ENCODE measurements around the gene PUDP. TPM values are rescaled to one million over a fixed set of nuclear protein-coding genes. Genes with fewer than 3 reads are reported as not detected.

PUDP gene
- total and polyA plus RNA-seq, 12 donors: 4.3 to 29.3 (median 14.5) TPM

DNA sequence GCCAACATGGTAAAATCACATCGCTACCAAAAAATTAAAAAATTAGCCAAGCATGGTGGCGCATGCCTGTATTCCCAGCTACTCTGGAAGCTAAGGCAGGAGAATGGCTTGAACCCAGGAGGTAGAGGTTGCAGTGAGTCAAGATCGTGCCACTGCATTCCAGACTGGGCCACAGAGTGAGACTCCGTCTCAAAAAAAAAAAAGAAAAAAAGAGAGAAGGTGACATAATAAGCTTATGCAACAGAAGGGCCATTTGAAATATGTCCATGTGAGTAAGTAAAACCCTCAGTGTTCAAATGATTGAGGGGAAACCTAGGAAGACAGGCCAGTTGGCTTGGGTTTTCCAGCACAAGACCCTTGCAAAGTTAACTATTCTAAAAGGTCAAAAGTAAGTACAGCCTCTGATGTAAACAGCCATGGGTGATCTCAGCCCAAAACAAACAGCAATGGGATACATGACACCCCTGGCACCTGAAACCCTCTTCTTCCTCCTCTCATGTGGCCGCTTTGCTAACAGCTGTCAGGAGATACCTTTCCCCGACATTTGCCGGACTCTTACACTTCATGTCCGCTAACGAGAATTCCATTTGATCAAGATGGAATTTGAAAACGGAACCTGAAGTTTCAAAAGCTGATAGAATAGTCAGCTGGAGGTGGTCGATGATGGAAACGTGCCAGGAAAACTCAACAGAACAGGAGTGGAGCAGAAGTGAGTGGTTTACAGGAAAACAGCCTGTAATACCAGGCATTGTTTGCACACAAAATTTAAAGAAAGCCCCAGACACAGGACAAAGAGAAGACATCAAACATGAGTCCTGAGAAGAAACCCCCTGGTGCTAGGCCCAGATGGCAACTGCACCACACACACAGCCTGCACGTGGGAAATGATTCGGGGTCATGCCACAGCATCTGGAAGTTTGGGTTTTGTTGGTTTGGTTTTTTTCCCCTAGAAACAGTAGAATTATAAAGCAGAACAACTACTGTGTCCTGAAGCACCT, 93.4 kb downstream of the PUDP start:
- Histone ChIP-seq H3K27me3 (no peaks in the 10 kb centered on the region), H3K9me3 (replicated peaks in 1 of 3) (no peaks in the 10 kb centered on the region), H3K4me1 (replicated peaks in 1 of 2) (no peaks in the 10 kb centered on the region), H3K36me3 (replicated peaks in 1 of 2) (peaks cover 0 to 6% of the 10 kb centered on the region in 2 donors), H3K4me3 (no peak overlapping the region), H3K27ac (no peak overlapping the region)
- no peak for DNase-seq
- whole genome bisulfite sequencing, 4 donors: 94 to 96% (median 95%) methylated on average over 14 of the region's 14 CpGs
- TF ChIP-seq, protein P1, sequence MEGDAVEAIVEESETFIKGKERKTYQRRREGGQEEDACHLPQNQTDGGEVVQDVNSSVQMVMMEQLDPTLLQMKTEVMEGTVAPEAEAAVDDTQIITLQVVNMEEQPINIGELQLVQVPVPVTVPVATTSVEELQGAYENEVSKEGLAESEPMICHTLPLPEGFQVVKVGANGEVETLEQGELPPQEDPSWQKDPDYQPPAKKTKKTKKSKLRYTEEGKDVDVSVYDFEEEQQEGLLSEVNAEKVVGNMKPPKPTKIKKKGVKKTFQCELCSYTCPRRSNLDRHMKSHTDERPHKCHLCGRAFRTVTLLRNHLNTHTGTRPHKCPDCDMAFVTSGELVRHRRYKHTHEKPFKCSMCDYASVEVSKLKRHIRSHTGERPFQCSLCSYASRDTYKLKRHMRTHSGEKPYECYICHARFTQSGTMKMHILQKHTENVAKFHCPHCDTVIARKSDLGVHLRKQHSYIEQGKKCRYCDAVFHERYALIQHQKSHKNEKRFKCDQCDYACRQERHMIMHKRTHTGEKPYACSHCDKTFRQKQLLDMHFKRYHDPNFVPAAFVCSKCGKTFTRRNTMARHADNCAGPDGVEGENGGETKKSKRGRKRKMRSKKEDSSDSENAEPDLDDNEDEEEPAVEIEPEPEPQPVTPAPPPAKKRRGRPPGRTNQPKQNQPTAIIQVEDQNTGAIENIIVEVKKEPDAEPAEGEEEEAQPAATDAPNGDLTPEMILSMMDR (IDR thresholded peaks at IDR 0.05): no peak
- TF ChIP-seq POLR2A (IDR thresholded peaks at IDR 0.05): no peak
- intact Hi-C loops (cut with DNase I): no loop called here

DNA sequence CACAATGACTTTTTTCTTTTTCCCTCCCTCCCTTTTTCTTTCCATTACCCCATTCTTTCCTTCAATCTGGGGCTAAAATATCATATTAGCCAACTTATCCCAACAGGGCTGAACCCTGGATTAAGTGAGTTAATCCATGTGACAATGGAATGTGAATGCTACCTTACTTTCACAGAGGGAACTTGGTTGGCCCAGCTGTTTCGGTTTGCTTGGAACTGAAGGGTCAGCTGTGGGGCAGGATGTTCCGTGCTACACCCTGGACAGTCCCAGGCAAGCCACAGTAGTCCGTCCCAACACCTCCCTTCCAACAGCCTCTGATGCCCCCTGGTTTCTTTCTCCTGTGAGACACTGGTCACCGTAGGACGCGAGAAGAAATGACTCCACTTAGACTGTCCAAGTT, 95.4 kb downstream of the PUDP start:
- Histone ChIP-seq H3K9me3 (replicated peaks in 1 of 3) (no peaks in the 10 kb centered on the region), H3K4me3 (no peak overlapping the region), H3K4me1 (replicated peaks in 1 of 2) (no peaks in the 10 kb centered on the region), H3K36me3 (replicated peaks in 1 of 2) (peaks cover 0 to 11% of the 10 kb centered on the region in 2 donors), H3K27me3 (no peaks in the 10 kb centered on the region), H3K27ac (no peak overlapping the region)
- TF ChIP-seq, protein P1 (IDR thresholded peaks at IDR 0.05): no peak
- no peak for TF ChIP-seq POLR2A (IDR thresholded peaks at IDR 0.05)
- 96 to 98% (median 97%) methylated on average over 6 of the region's 6 CpGs for WGBS, 4 donors
- intact Hi-C loops (cut with DNase I): no loop called here
- DNase-seq: no peak

DNA sequence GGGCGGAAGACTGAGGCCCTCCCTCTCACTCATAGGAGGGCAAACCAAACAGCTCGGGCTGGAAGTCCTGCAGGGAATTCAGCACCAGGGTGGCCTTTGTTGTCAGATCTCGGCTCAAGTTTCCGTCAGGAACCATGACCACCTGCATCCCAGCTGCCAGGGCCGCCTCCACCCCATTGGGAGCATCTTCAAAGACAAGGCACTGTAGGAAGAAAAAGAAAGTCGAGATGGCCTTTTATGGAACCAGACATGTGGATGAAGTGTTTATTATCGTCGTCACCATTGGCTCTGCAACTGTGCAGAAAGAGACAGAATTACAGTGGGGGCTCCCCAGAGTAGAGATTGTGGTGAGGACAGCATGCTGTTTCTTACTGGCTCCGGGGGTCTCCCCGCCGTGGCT, 97.7 kb downstream of the PUDP start:
- 89 to 96% (median 94%) methylated on average over 9 to 11 of the region's 11 CpGs for WGBS, 4 donors
- no peak overlapping the region for H3K27ac ChIP-seq
- H3K36me3 ChIP-seq (replicated peaks in 1 of 2): peaks cover 0 to 11% of the 10 kb centered on the region in 2 donors
- no peaks in the 10 kb centered on the region for H3K9me3 ChIP-seq (replicated peaks in 1 of 3)
- no peak for DNase-seq
- no peak for TF ChIP-seq POLR2A (IDR thresholded peaks at IDR 0.05)
- TF ChIP-seq, protein P1 (IDR thresholded peaks at IDR 0.05): no peak
- intact Hi-C loops (cut with DNase I): no loop called here
- no peak overlapping the region for H3K4me3 ChIP-seq
- no peaks in the 10 kb centered on the region for H3K4me1 ChIP-seq (replicated peaks in 1 of 2)
- no peaks in the 10 kb centered on the region for H3K27me3 ChIP-seq

DNA sequence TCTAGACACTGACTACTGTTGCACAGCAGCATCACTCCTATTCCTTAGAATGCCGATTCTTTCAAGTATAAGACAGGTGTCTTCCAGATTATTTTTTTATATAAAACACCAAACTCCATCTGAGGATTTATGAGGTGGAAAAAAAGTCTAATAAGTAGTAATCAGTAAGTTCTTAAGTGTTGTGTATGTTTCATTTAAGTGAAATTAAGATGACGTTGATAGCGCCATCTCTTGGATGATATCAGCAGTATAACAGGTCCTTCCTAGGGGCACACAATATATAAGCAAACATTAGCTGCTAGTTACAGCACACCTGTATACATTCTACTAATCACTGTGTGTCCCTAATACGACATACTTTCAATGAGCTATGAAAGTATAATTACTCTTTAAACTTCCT, 100.0 kb downstream of the PUDP start:
- Histone ChIP-seq H3K27me3 (no peaks in the 10 kb centered on the region), H3K4me1 (replicated peaks in 1 of 2) (no peaks in the 10 kb centered on the region), H3K27ac (no peak overlapping the region), H3K36me3 (replicated peaks in 1 of 2) (peaks cover 0 to 11% of the 10 kb centered on the region in 2 donors), H3K4me3 (no peak overlapping the region), H3K9me3 (replicated peaks in 1 of 3) (no peaks in the 10 kb centered on the region)
- TF ChIP-seq, protein P1 (IDR thresholded peaks at IDR 0.05): no peak
- no peak for TF ChIP-seq POLR2A (IDR thresholded peaks at IDR 0.05)
- WGBS, 4 donors: 95 to 97% (median 95%) methylated on average over 4 of the region's 4 CpGs
- intact Hi-C loops (cut with DNase I): no loop called here
- DNase-seq: no peak

All from adrenal gland (tissue), 12 donors.